NCI-H446 treated with DMSO at 0.1 percent for 48 hours (cell line): ENCODE data around the gene FBXW2.
"Not testable (repeated sequence)": the region's sequence is repeated elsewhere in the genome, so short reads cannot be mapped to it uniquely, and the experiment has no call there.

Experiments used
- DNase-seq: peaks from one replicate; lab custom pipeline; 2025; lab: John Stamatoyannopoulos, UW

The FBXW2 gene, protein sequence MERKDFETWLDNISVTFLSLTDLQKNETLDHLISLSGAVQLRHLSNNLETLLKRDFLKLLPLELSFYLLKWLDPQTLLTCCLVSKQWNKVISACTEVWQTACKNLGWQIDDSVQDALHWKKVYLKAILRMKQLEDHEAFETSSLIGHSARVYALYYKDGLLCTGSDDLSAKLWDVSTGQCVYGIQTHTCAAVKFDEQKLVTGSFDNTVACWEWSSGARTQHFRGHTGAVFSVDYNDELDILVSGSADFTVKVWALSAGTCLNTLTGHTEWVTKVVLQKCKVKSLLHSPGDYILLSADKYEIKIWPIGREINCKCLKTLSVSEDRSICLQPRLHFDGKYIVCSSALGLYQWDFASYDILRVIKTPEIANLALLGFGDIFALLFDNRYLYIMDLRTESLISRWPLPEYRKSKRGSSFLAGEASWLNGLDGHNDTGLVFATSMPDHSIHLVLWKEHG

DNA sequence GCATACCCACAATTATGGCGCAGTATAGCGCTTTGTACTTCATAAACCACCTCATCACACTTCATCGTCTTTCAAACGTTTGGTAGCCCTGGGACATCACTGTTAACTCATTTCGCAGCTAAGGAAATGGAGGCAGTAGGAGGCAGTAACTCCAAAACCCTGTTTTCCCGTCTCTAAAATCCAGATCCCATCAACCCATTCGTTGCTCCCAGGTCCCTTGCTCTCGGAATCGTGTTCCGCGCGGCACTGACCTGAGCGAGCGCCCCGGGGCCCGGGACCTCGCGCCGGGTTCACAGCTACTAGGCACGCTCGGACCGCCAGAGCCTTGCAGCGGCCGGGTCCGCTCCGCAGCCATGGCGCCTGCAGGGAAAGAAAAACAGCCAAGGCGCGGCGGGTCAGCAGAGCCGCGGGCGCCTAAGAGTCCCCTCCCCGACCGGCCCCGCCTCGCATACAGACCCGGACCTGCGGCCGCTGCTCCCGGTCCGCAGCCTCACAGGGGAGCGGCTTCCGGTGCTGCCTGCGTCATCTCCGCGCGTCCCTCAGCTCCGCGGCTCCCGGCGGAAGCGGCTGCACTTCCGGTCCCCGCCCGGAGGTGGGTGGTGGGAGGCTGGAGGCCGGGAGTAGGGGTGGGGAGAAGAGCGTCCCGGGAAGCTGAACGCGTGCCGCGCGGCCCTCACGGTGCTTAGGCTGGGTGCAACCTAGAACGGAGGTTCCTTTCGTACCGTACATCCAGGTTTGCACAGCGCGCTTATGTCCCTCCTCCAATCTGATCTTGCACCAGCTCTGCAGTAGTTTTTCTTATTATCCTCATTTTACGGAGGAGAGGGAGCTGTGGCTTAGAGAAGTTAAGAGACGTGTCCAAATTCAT lies at the start of gene FBXW2:
Gene FBXW2, minus strand, starts transcription at position 519 of the 868 bp plus-strand sequence. CDS start 5,158 bp downstream, outside the sequence.
- DNase-seq: peak; percentile 48

DNA sequence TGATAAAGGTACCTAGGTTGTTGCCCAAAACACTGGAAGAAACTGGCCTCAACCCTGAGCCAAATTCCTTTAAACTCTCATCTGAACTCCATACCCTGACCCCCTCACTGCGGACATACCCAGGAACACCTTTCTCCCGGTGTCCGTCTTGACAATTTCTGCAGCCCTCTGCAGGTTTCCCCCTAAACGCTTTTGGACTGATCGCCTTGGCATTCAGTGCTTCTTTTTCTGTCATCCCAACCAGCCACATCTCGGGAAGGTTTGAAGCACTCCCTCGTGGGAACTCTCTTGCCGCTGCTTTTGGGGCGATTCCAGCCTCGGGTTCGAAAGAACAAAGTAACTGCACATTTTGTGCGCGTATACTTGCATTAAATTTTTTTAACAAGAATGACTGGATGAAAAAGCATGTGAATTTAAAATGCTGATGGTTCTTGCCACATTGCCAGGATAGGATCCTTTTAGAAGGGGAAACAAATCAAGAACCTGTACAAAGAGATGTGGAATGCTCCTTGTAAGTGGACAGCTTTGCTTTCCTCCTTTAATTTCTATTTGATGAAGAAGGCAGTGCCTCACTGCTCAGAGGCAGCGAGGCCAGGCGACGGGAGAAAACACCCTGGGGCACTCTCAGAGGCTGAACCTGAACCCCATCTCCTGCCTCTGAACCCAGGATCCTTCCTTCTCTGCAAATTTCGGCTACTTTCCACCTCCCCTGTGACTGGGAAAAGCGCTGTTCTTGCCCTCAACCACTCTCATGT lies 48.9 kb upstream of the FBXW2 start:
- no peak for DNase-seq

DNA sequence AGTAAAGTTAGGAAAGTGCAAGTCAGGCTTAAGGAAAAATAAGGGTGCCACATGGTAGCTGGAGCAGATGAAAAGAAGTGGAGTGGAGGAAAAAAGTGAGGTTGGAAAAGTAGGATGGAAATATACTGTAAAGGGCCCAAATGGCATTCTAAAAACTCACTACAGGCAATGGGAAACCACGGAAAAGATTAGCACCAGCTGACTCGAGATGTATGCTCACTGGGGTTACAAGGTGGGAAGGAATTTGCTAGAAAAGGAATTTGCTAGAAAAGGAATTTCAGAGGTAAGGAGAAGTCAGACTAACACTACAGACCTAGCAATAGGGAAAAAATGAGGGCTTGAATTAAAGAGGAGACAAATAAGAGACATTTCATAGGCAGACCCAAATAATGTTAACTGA lies 45.9 kb upstream of the FBXW2 start:
- DNase-seq: no peak

DNA sequence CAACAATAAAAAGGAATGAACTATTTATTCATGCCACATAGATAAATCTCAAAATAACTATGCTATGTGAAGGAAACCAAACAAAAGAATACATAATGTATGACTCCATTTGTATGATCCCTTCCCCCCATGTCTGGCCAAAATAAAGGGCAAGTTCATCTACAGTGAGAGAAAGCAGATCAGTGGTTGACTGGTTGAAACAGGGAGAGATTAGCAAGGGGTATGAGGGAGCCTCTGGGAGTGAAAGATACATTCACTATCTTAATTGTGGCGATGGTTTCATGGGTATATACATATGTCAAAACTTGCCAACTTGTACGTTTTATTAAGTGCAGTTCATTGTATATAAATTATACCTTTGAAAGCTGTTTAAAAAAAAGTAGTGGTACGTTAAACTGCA lies 44.7 kb upstream of the FBXW2 start:
- DNase-seq: no peak

DNA sequence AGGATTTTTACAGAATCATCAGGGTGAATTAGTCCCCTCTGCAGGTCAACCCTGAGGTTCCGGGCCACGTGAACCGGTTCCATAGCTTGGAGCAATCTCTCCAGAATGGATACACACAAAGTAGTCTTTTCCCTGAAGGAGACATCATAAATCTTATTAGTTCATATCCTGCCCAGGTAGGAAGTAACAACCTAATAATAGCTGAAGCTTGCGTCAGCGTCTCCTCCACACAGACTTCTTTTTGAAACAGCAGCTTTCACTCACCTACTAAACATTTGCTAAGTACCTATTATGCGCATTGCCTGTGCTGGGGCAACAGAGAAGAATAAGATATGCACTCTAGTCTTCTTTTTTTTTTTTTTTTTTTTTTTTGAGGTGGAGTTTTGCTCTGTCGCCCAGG lies 40.1 kb upstream of the FBXW2 start:
- no peak for DNase-seq

DNA sequence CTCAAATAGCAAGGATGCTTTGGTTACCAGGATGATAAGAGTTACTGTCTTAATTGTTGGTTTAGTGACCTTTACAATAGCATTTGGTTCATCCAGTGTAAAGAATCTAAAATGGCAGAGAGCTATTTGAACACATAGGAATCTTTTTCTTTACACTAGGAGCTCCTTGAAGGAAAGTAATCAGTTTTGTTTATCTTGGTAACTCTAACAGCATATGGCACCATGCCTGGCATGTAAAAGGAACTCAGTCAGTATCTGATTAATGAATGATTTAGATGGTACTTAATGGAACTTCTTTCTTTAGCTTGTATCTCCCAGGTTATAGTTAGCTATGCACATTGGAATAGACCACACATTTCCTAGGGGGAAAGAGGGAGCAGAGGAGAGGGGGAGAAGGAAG lies 39.6 kb upstream of the FBXW2 start:
- no peak for DNase-seq

DNA sequence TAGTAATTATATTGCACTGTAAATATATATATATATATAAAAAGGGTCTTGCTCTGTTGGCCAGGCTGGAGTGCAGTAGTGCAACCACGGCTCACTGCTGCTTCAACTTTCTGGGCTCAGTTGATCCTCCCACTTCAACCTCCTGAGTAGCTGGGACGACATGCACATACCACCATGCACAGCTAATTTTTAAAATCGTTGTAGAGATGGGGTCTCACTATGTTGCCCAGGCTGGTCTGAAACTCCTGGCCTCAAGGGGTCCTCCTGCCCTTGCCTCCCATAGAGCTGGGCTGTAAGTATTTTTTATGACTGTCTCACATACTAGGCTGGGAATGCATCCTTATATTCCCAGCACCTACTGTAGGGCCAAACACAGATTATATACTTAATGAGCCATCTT lies 37.6 kb upstream of the FBXW2 start:
- no peak for DNase-seq

DNA sequence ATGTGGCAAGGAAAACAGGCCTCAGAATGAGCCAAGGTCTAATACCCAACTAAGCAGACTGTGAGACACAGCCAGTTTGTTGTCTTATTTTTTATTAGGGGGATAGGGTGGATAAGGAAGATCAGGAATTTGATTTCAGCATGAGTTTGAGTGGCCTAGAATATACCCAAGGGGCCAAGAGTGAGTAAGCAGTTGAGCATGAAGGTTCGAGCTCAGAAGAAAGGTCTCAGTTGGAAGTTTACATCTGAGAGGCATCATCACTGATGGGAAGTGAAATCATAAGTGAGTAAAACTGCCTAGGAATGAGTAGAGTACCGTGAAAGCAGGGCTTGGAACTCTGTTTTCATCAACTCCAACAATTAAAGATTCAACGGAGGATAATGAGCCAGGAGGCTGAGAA lies 36.9 kb upstream of the FBXW2 start:
- no peak for DNase-seq

DNA sequence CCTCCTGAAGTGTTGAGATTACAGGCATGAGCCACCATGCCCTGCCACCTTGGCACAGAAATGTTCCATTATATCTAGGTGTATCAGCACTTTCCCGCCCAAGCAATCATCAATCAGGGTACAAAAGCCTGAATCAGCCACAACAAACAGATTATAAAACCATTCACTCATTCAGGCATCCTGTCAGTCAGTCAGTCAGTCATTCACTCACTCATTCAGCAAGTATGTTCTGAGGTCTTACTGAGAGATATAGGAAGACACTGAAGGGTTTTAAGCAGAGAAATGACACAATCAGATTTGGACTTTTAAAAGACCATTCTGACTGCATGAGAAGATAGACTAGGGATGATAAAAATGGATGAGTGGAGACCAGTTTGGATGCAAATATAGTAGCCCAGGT lies 36.4 kb upstream of the FBXW2 start:
- no peak for DNase-seq

DNA sequence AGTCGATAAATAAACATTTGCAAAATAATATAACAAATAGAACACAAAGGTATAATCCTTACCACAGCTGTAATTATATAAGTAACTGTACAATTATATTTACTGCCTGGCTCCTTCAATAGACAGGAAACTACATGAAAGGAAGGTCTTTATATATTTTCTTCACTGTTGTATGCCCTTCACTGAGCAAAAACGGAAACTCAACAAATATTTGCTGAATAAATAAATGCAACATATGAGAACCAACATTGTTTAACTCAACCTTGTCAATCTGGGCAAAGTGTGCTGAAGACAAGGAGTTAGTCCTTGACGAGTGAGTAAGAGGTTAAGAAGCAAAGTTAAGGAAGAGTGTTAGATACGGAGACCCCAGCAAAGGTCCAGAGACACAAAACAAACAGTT lies 26.9 kb upstream of the FBXW2 start:
- no peak for DNase-seq

DNA sequence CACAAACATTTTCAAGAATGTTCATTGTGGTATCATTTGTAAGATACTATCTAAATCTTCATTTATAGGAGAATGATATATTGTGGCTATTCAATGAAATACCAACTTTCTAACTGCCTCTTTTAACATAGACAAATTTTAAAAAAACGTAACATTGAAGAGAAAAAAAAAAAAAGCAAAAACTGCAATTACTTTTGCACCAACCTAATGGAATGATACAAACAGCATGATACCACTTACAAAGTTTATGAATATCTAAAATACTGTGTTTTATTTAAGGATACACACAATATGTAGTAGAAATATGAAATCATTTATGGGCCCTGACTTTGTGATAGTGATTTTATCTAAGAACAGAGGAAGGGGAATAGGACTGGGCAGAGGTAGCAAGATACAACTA lies 25.4 kb upstream of the FBXW2 start:
- no peak for DNase-seq

DNA sequence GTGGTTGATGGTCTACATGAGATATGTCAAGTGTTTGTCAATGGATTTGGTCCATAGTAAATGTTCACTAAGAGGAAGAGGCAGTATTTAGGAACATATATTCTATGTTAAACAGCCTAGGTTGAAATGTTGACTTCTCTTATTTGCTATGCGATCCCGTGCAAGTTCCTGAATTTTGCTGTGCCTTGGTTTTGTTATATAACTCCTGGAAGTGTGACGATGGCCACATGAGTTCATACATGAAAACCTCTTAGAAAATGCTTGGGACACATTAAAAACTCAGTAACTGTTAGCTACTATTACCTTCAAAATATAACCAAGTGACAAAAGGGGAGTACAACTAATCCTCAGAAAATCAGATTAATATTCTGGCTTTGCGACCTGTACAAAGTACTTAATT lies 21.9 kb upstream of the FBXW2 start:
- no peak for DNase-seq

DNA sequence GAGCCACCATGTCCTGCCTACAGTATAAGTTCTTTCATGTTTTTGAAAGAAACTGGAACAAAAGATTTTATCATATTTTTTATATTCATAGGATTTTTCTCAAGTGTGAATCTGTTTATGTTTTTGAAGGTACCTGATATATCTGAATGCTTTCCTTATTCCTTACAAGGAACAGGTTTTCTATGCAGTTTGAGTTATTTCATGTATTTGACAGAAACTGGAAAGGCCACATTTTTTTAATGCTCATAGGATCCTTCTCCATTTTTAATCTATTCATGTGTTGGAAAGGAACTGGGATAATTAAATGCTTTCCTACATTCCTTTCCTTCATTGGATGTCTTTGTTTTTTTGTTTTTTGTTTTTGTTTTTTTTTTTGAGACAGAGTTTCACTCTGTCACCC lies 15.7 kb upstream of the FBXW2 start:
- no peak for DNase-seq

DNA sequence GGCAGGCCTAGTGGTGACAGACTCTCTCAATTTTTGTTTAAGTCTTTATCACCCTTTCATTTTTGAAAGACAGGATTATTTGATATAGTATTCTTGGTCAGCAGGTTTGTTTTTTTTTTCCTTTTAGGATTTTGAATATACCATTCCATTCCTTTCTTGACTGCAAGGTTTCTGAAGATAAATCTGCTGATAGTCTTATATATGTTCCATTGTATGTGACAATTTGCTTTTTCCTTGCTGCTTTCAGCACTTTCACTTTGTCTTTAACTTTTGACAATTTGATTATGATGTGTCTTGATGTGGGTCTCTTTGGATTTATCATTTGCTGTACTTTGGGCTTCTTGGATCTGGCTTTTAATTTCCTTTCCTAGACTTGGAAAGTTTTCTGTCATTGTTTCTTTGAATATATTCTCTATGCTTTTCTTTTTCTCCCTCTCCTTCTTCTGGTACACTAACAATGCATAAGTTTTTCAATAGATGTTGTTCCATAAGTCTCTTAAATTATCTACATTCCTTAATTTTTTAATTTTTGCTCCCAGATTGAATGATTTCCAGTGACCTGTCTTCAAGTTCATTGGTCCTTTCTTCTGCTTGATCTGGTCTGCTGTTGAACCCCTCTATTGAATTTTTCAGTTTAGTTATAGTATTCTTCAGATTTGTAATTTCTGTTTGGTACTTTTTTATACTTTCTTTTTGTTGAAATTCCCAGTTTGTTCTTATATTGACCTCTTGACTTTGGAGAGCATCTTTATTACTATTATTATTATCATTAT lies 14.6 kb upstream of the FBXW2 start:
- DNase-seq: no peak

DNA sequence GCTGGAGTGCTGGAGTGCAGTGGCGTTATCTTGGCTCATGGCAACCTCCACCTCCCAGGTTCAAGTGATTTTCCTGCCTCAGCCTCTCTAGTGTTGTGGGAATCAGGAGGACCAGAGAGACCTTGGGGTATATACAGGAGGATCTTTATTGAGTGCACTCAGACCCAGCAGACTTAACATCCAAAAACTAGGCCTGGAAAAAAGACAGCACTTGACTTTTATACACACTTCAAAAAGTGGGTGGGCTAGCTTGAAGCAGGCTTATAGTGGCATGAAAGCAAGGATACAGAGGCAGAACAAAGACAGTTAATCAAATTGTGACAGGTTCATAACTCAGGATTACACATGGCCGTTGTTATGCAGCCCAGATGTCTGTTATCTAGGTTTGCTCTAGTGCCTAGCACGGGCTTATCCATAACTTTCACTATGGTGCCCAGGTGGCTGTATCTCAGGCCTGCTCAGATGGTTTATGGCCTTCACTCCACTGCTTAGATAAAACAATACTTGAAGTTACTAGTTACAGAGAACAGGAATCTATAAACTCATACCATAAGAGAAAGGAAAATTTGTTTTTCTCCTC lies 11.7 kb upstream of the FBXW2 start:
- not testable (repeated sequence) for DNase-seq

DNA sequence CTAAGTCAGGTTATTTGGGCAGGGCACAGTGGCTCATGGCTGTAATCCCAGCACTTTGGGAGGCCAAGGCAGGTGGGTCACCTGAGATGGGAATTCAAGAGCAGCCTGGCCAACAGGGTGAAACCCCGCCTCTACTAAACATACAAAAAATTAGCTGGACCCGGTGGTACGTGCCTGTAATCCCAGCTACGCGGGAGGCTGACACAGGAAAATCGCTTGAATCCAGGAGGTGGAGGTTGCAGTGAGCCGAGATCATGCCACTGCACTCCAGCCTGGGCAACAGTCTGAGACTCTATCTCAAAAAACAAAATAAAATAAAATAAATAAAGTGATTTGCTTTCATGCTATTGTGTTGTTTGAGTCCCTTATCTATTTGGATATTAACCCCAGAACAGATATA lies 8.2 kb upstream of the FBXW2 start:
- no peak for DNase-seq

DNA sequence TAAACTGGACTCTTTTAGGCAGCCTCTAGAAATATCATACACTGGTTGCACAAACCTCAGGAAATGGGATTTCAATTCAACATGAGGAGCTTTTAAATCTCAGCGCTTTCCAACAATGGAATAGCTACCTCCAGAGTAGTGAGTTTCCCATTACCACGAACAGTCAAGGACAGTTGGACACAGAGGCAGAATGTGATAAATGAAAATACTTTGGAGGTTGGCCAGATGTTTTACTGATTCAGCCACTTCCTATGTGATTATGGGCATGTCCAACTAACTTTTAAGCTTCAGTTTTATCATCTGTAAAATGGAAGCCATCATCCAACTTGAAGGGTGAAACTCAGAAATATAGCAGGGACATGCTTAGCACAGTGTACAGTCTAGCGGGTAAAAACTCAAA lies 2.1 kb downstream of the FBXW2 start:
- DNase-seq: no peak

DNA sequence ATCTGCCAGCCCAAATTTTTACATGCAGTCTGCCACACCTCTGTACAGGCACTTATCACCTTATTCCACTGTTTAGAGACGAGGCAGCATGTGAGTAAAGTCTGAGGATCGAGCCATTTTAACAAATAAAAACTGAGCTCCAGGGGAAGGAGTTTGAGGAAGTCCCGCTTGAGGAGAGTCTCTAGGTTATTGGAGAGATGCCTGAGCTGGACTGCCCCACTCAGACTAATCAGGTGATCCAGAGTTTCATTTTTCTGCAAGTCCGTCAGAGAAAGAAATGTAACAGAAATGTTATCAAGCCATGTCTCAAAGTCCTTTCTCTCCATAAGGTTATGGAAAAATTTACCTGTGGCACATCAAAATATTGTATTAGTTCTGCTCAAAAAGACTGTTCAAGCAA lies 5.3 kb downstream of the FBXW2 start:
- no peak for DNase-seq

DNA sequence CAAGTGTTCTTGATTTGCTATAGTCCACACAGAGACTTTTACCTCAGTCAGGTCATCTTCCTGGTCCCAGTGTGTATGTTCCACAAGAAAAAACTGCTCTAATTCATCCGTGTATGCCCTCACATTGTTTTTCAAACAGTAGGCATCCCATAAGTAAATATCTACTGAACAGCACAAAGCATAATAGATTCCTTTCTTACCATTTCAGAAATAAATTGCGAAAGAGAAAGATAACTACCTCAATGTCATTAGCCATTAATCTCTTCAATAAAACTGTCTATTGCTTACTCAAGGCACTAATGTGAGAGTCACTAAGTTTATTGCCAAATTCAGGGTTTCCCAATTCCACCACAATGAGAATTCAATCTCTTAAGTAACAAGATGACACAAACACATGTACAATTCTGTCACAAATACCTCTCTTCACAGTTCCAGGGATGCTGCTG lies 9.6 kb downstream of the FBXW2 start:
- DNase-seq: no peak

DNA sequence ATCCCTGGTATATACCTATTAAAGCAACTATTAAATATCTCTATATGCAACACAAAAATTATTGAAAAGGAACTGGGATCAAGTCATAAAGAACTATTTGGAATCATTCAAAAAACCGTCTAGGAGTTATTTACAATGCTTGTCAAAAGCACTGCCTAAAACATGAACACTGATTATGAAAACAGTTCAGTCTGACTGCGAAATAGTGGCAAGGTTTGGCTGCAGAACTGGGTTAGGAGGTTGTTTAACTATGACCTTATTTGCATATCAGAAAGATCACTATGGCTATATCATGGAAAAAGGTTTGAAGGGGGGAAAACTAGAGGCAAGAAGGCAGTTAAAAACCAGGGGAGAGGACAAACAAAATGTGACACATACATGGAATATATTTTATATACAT lies 12.0 kb downstream of the FBXW2 start:
- no peak for DNase-seq

DNA sequence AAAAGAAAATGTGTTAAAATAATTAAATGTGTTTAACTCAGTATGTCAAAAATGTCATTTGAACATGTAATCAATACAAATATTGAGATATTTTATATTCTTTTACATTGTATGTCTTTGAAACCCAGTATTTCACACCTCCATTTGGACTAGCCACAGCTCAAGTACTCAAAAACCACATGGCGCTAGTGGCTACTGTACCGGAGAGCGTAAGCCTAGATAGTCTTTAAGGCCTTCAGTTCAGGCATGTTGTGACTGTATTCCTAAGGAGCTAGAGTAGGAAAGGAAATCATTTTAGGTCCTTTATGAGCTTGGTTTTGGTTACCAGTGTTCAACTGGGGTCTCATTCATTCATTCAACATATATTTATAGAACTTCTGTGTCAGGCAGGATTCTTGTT lies 12.8 kb downstream of the FBXW2 start:
- no peak for DNase-seq
